Lung (tissue), 12 donors: ENCODE measurements around the gene PRR5L. TPM values are rescaled to one million over a fixed set of nuclear protein-coding genes. Genes with fewer than 3 reads are reported as not detected.

Experiments used
- ATAC-seq: fragments of 200-7000 bp; cut with Tn5 transposase; one replicate; pipeline ENCODE4 v1.9.1; 2020; ENCODE audit warnings: moderate number of reproducible peaks; ENCODE audit not compliant: insufficient read depth, low FRiP score
- DNase-seq, 3 donors: peaks; one replicate each; pipeline ENCODE4 v3.0.0-alpha.2; 2013 to 2017
- H3K27ac ChIP-seq, 2 donors: one replicate each; pipeline ENCODE4 v1.5.1; 2013; ENCODE audit warnings: mild to moderate bottlenecking in 2 of 2, moderate library complexity in 2 of 2, control low read depth in 1 of 2, inconsistent platforms in 1 of 2, low read depth in 1 of 2, low read length in 1 of 2
- H3K27me3 ChIP-seq, 3 donors: one replicate each; pipeline ENCODE4 v1.5.1; 2013; ENCODE audit warnings: low read length in 2 of 3; ENCODE audit not compliant: control insufficient read depth in 3 of 3, insufficient read depth in 3 of 3
- H3K36me3 ChIP-seq, 4 donors: one replicate each; pipeline ENCODE4 v1.5.1; 2013; ENCODE audit warnings: low read length in 4 of 4, mild to moderate bottlenecking in 1 of 4, moderate library complexity in 1 of 4; ENCODE audit not compliant: control insufficient read depth in 4 of 4, insufficient read depth in 4 of 4
- H3K4me1 ChIP-seq, 5 donors: one replicate each; pipeline ENCODE4 v1.5.1; 2013; ENCODE audit warnings: low read length in 5 of 5, mild to moderate bottlenecking in 2 of 5, moderate library complexity in 1 of 5; ENCODE audit not compliant: control insufficient read depth in 5 of 5, insufficient read depth in 5 of 5
- H3K4me3 ChIP-seq: one replicate; pipeline ENCODE4 v1.5.1; 2013; ENCODE audit warnings: mild to moderate bottlenecking, control low read depth, moderate library complexity
- H3K9ac ChIP-seq, 2 donors: one replicate each; pipeline ENCODE4 v1.5.1; 2013; ENCODE audit warnings: low read length in 2 of 2, control low read depth in 1 of 2; ENCODE audit not compliant: insufficient read depth in 1 of 2
- H3K9me3 ChIP-seq, 4 donors: one replicate each; pipeline ENCODE4 v1.5.1; 2013; ENCODE audit warnings: low read length in 3 of 4, mild to moderate bottlenecking in 1 of 4, moderate library complexity in 1 of 4; ENCODE audit not compliant: control insufficient read depth in 4 of 4, insufficient read depth in 3 of 4
- whole genome bisulfite sequencing, 2 donors: extraction: QIAGEN DNeasy Blood & Tissue Kit; methylation state at CpG; one replicate each; pipeline ENCODE4 v1.1.7; 2013; 5-methylcytosine and 5-hydroxymethylcytosine counted together
- polyA plus RNA-seq, 2 donors: library from polyadenylated mRNA; stranded (reverse); fragments of 200-250 nt; gene quantifications; one replicate each; pipeline ENCODE4 v1.2.1, GENCODE V29; 2013
- total RNA-seq, 2 donors: library from RNA; depleted of rRNA in 1 of 2; stranded (reverse); fragments of >200 nt in 1 of 2; gene quantifications; one replicate each; pipeline ENCODE4 v1.2.1, GENCODE V29; 2014 to 2021
- TF ChIP-seq, protein P1 (sequence below): IDR thresholded peaks from 2 replicates; pipeline ENCODE4 v1.5.1; 2012; ENCODE audit warnings: mild to moderate bottlenecking; ENCODE audit errors: control extremely low read depth, extremely low read depth
- donor health status: control.
- donor health status: control.
- donor health status: Bipolar disorder and iron deficiency.
- donor health status: healthy.
- donor health status: DM: yes; HTN: yes; CAD: no.

The PRR5L gene
- total and polyA plus RNA-seq, 4 donors: 6.3 to 27.5 (median 9.0) TPM

DNA sequence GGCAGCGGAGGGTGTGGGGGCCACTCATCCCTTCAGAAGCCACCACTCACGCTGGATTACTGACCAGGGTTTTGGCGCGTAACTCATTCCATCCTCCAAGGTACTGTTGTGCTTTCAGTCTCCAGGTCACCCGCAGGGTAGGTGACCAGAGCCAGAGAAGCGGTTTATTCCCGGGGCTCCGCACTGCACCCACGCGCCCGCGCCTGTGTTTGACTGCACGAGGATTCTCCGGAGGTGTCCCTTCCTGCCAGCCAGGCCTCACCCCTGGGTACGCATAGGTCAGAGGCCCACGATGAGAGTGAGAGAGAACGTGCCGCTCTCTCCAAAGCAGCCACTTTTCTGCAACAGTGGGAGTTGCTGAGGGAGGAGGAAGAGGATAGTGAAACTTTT is 158.5 kb downstream of the PRR5L start:
- Histone ChIP-seq H3K27ac (peak overlapping the region in 1 of 2 donors; percentile 71), H3K4me1 (peaks cover 7 to 54% (median 35%) of the 10 kb centered on the region in 5 donors)
- TF ChIP-seq, protein P1, sequence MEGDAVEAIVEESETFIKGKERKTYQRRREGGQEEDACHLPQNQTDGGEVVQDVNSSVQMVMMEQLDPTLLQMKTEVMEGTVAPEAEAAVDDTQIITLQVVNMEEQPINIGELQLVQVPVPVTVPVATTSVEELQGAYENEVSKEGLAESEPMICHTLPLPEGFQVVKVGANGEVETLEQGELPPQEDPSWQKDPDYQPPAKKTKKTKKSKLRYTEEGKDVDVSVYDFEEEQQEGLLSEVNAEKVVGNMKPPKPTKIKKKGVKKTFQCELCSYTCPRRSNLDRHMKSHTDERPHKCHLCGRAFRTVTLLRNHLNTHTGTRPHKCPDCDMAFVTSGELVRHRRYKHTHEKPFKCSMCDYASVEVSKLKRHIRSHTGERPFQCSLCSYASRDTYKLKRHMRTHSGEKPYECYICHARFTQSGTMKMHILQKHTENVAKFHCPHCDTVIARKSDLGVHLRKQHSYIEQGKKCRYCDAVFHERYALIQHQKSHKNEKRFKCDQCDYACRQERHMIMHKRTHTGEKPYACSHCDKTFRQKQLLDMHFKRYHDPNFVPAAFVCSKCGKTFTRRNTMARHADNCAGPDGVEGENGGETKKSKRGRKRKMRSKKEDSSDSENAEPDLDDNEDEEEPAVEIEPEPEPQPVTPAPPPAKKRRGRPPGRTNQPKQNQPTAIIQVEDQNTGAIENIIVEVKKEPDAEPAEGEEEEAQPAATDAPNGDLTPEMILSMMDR: no peak

DNA sequence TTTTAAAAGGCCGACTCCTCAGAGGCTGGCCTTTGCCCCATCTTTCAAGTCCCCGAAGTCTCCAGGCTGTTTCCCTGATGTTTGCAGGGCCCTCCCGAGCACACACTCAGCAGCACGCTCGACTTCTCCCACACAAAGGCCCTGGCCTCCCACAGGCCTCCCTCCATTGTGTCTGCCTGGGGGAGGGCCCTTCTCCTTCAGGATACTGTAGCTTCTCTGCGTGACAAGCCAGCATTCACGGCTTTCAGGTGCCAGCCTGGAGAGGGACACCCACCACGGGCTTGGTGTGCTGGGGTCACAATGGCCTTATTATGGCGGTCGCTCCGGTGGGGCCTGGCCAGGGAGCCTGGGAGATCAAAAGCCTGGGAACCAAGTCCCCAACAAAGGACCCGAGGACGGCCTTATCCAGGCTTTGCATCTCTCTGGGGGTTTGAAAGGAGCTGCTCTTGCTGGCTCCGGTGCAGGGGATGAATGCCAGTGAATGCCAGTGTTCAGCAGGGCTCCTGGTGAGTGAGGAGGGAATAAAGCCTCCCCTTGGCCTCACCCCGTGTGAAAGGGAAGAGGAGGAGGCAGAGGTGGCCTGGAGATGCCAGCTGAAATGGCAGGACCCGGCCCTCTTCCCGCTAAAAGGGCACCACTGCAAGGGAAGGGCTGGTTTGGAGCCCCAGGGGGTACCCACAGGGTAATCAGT is 159.0 kb downstream of the PRR5L start:
- DNase-seq: no peak

More for the DNA sequence above, 158.5 kb downstream of the PRR5L start:
- ATAC-seq: no peak
- H3K36me3 ChIP-seq: peaks cover 0 to 2% (median 0%) of the 10 kb centered on the region in 4 donors
- DNase-seq: no peak
- H3K9ac ChIP-seq: no peak overlapping the region
- WGBS, 2 donors: 88 to 91% methylated on average over 18 of the region's 18 CpGs
- no peaks in the 10 kb centered on the region for H3K27me3 ChIP-seq
- H3K4me3 ChIP-seq: no peak overlapping the region
- H3K9me3 ChIP-seq: peaks cover 0 to 2% (median 0%) of the 10 kb centered on the region in 4 donors

DNA sequence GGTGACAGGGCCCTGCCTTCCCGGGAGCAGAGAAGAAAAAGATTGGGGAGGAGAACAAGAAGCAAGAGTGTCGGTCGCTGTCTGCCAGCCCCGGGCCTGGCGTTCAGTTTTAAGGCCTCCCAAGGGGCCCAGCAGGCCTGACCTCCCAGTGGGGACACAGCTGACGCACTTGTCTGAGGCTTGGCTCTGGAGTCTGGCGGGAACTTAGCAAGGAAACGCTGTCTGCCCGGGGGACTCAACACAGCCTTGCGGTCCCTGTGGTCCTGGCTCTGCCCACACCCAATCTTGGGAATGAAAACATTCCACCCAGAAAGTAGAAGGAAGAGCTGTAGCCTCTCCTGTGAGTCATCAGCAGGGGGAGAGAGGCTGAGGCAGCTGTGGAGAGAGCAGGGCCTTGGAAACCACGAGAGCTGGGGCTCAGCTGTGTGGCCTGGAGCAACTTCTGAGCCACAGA is 159.6 kb downstream of the PRR5L start:
- H3K4me3 ChIP-seq: no peak overlapping the region
- no peak overlapping the region for H3K9ac ChIP-seq
- 63 to 66% methylated on average over 11 of the region's 11 CpGs for WGBS, 2 donors
- peak overlapping the region; percentile 50 to 71 for H3K27ac ChIP-seq
- H3K36me3 ChIP-seq: peaks cover 0 to 2% (median 0%) of the 10 kb centered on the region in 4 donors
- TF ChIP-seq, protein P1: no peak
- H3K27me3 ChIP-seq: peaks cover 0 to 4% (median 0%) of the 10 kb centered on the region in 3 donors
- peaks cover 0 to 2% (median 0%) of the 10 kb centered on the region in 4 donors for H3K9me3 ChIP-seq
- peaks cover 7 to 43% (median 26%) of the 10 kb centered on the region in 5 donors for H3K4me1 ChIP-seq
- ATAC-seq (peak; percentile 51), DNase-seq (peak; percentile 72 to 79 (median 75))

More for the DNA sequence above, 159.0 kb downstream of the PRR5L start:
- TF ChIP-seq, protein P1: no peak
- Histone ChIP-seq H3K4me1 (peaks cover 7 to 49% (median 31%) of the 10 kb centered on the region in 5 donors), H3K27ac (peak overlapping the region; percentile 50 to 71), H3K9me3 (peaks cover 0 to 2% (median 0%) of the 10 kb centered on the region in 4 donors), H3K27me3 (no peaks in the 10 kb centered on the region), H3K4me3 (no peak overlapping the region), H3K9ac (no peak overlapping the region), H3K36me3 (peaks cover 0 to 2% (median 0%) of the 10 kb centered on the region in 4 donors)
- ATAC-seq: no peak
- 81 to 84% methylated on average over 16 to 17 of the region's 17 CpGs for WGBS, 2 donors
